ENCODE data around the gene FBXW9.
A peak's percentile ranks its signal among the peaks of the same experiment; 100 is the strongest.

FBXW9 gene

DNA sequence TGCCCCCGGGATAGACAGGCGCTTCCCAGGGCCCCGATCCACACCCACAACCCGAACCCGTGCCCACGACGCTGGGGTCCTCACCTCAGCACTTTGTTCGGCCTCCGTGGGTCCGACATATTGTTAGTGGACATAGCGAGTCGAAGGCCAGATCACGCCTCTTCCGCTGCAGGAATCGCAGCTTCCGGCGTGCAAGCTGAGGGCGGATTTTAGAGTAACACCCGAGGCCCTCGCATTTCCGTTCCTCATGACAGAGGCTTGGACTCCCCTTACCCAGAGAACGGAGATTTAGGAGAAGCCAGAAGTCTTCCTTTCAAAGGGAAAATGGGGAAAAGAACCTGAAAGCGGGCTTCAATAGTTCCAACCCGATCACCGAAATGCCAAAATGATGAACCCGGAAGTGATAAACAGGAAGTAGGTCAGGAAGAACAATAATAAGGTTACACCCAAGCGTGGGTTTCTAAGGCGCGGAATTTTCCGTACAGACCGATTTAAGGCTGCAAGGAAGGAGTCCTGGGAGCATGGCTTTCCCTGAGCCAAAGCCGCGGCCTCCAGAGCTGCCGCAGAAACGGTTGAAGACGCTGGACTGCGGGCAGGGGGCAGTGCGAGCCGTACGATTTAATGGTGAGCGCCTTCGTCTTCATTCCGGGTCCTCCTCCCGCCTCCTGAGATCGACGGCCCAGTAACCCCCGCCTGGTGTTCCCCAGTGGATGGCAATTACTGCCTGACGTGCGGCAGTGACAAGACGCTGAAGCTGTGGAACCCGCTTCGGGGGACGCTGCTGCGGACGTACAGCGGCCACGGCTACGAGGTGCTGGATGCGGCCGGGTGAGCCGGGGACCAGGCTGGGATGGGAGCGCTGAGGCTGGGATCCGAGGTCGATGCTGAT is 26.9 kb downstream of the FBXW9 start:
- Histone ChIP-seq H3K9me3 (ENCODE audit: control insufficient read depth, low read length) (no peaks in the 10 kb centered on the region), H3K36me3 (ENCODE audit: control insufficient read depth, insufficient read depth, low read length) (peaks cover 19% of the 10 kb centered on the region), H3K27me3 (replicated peaks; ENCODE audit: control insufficient read depth, insufficient read depth, low read length, poor library complexity, severe bottlenecking) (no peaks in the 10 kb centered on the region), H3K4me1 (ENCODE audit: control insufficient read depth, insufficient read depth, low read length, poor library complexity, severe bottlenecking) (peaks cover 28% of the 10 kb centered on the region), H3K27ac (ENCODE audit: insufficient read depth, low read length, poor library complexity, severe bottlenecking) (peak overlapping the region; percentile 95), H3K4me3 (ENCODE audit: insufficient read depth, low read depth, low read length, poor library complexity, severe bottlenecking) (peak overlapping the region; percentile 78)
- peak; percentile 52 to 66 (median 62) for DNase-seq

DNA sequence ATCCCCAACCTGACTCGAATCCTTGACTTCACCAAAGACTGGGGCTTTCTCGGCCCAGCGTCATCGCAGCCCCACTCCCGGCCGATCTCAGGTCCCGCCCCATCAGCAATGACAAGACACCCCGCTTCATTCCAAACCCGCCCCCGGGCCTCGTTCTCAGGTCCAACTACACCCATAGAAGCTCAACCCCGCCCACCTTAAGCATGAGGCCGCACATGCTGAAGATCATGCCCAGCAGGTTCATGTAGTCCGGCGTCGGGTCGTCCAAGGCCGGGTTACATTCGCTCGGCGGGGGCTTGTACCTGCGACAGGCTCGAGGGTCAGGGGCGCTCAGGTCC is 27.5 kb downstream of the FBXW9 start:
- Histone ChIP-seq H3K27me3 (replicated peaks; ENCODE audit: control insufficient read depth, insufficient read depth, low read length, poor library complexity, severe bottlenecking) (no peaks in the 10 kb centered on the region), H3K4me1 (ENCODE audit: control insufficient read depth, insufficient read depth, low read length, poor library complexity, severe bottlenecking) (peaks cover 32% of the 10 kb centered on the region), H3K27ac (ENCODE audit: insufficient read depth, low read length, poor library complexity, severe bottlenecking) (peak overlapping the region; percentile 95), H3K36me3 (ENCODE audit: control insufficient read depth, insufficient read depth, low read length) (peaks cover 19% of the 10 kb centered on the region), H3K9me3 (ENCODE audit: control insufficient read depth, low read length) (no peaks in the 10 kb centered on the region), H3K4me3 (ENCODE audit: insufficient read depth, low read depth, low read length, poor library complexity, severe bottlenecking) (peak overlapping the region; percentile 78)
- DNase-seq, result peak; percentile 68 to 75 (median 70)

DNA sequence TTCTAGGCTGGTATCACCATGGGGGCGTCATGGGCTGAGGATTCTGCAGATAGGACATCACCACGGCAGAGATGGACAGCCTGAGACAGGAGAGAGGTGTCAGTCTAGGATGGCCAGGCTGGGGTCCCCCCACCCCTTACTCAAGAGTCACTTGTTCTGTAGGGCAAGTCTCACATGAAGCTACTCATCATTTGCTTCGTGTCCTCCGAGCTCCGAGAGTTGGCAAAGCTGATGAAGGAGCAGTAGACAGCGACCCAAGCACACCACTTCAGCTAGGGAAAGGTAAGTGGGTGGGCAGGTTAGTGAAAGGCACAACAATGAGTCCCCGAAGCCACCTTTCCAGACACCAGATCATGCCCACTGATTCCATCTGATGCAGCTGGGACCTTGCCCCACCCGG is 28.1 kb downstream of the FBXW9 start:
- no peaks in the 10 kb centered on the region for H3K9me3 ChIP-seq (ENCODE audit: control insufficient read depth, low read length)
- H3K36me3 ChIP-seq (ENCODE audit: control insufficient read depth, insufficient read depth, low read length), result peaks cover 20% of the 10 kb centered on the region
- H3K27me3 ChIP-seq (replicated peaks; ENCODE audit: control insufficient read depth, insufficient read depth, low read length, poor library complexity, severe bottlenecking), result no peaks in the 10 kb centered on the region
- no peak for DNase-seq
- peak overlapping the region; percentile 95 for H3K27ac ChIP-seq (ENCODE audit: insufficient read depth, low read length, poor library complexity, severe bottlenecking)
- H3K4me1 ChIP-seq (ENCODE audit: control insufficient read depth, insufficient read depth, low read length, poor library complexity, severe bottlenecking), result peaks cover 32% of the 10 kb centered on the region
- H3K4me3 ChIP-seq (ENCODE audit: insufficient read depth, low read depth, low read length, poor library complexity, severe bottlenecking), result peak overlapping the region; percentile 78

GRCh38 chr19:12667731-12668302 is 28.6 kb downstream of the FBXW9 start:
- no peak for DNase-seq

DNA sequence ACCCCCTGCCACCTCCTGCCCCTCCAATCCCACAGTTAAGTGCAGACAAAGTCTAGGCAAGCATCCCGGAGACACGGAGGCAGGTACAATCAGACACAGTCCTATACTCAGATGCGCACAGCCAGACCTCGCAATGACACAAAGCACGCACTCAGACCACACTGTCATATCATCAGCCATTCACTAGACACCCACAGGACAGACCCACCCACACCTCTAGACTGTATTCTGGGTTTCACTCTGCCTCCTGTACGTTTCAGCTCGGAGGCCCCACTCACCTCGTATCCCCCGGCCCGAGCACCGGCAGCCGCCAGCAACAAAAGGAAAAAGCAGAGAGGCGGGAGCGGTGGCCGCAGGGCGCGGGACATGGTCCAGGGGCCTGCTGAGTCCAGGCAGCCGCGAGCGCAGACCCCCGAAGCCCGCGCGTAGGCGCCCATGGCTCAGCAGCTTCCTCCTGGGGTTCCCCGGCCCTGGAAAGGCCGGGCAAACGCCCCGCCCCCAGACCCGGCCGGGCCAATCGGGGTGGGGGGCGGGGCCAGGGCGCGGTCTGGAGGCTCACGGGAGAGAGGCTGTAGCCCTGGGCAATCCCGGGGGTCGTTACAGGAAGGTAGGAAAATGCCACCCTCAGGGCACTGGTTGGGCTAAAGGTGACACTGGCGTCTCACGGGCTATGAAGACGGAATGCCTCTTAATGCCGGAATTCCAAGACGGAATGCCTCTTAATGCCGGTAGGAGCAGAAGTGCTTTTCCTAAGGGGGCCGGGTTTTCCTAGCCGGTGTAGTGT is 30.0 kb downstream of the FBXW9 start, which contains the start of the genes MAN2B1 and WDR83:
TSS of gene MAN2B1 (minus strand) at position 478 of the 784 bp plus-strand sequence. CDS start at position 437, 41 bp downstream.
TSS of gene WDR83 (plus strand) at position 543 of the 784 bp plus-strand sequence. CDS start 2,984 bp downstream, outside the sequence.
- Histone ChIP-seq H3K9me3 (ENCODE audit: control insufficient read depth, low read length) (no peaks in the 10 kb centered on the region), H3K4me1 (ENCODE audit: control insufficient read depth, insufficient read depth, low read length, poor library complexity, severe bottlenecking) (peaks cover 32% of the 10 kb centered on the region), H3K27me3 (replicated peaks; ENCODE audit: control insufficient read depth, insufficient read depth, low read length, poor library complexity, severe bottlenecking) (no peaks in the 10 kb centered on the region), H3K27ac (ENCODE audit: insufficient read depth, low read length, poor library complexity, severe bottlenecking) (peak within 1 kb of the TSS; percentile 95), H3K36me3 (ENCODE audit: control insufficient read depth, insufficient read depth, low read length) (peaks cover 28% of the 10 kb centered on the region), H3K4me3 (ENCODE audit: insufficient read depth, low read depth, low read length, poor library complexity, severe bottlenecking) (peak within 1 kb of the TSS; percentile 66)
- peak; percentile 70 to 73 (median 71) for DNase-seq

More at GRCh38 chr19:12667731-12668302, 28.6 kb downstream of the FBXW9 start:
- Histone ChIP-seq H3K27me3 (replicated peaks; ENCODE audit: control insufficient read depth, insufficient read depth, low read length, poor library complexity, severe bottlenecking) (no peaks in the 10 kb centered on the region), H3K4me3 (ENCODE audit: insufficient read depth, low read depth, low read length, poor library complexity, severe bottlenecking) (no peak overlapping the region), H3K36me3 (ENCODE audit: control insufficient read depth, insufficient read depth, low read length) (peaks cover 22% of the 10 kb centered on the region), H3K4me1 (ENCODE audit: control insufficient read depth, insufficient read depth, low read length, poor library complexity, severe bottlenecking) (peaks cover 32% of the 10 kb centered on the region), H3K9me3 (ENCODE audit: control insufficient read depth, low read length) (no peaks in the 10 kb centered on the region), H3K27ac (ENCODE audit: insufficient read depth, low read length, poor library complexity, severe bottlenecking) (peak overlapping the region; percentile 95)

DNA sequence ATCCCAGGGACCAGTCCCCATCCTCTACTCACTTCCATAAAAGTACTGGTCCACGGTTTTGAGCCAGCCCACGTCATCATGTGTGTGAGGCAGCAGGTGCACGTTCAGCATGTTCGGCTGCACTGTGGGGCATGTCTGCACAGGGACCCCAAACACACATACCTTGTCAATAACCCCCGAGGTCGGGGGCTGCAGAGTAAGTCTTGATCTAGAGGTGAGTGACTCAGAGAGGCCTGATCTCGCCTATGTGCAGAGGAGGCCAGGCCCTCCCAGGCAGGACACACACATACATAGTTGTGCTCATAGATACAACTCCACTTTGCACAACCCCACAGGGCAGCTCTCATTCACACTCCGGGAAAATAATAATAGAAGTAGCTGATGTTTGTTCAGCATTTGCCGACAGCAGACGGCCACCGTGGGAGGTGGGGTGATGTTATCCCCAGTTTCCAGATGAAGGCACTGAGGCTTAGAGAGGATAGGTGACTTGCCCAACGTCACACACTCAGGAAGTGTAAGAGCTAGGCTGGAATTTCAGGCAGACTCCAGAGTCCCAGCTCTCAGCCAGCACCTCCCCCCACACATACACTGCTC is 30.7 kb downstream of the FBXW9 start:
- no peaks in the 10 kb centered on the region for H3K9me3 ChIP-seq (ENCODE audit: control insufficient read depth, low read length)

GRCh38 chr19:12665281-12665573 is 31.2 kb downstream of the FBXW9 start:
- Histone ChIP-seq H3K27ac (ENCODE audit: insufficient read depth, low read length, poor library complexity, severe bottlenecking) (peak overlapping the region; percentile 93), H3K4me1 (ENCODE audit: control insufficient read depth, insufficient read depth, low read length, poor library complexity, severe bottlenecking) (peaks cover 29% of the 10 kb centered on the region), H3K36me3 (ENCODE audit: control insufficient read depth, insufficient read depth, low read length) (peaks cover 35% of the 10 kb centered on the region), H3K9me3 (ENCODE audit: control insufficient read depth, low read length) (no peaks in the 10 kb centered on the region), H3K27me3 (replicated peaks; ENCODE audit: control insufficient read depth, insufficient read depth, low read length, poor library complexity, severe bottlenecking) (no peaks in the 10 kb centered on the region), H3K4me3 (ENCODE audit: insufficient read depth, low read depth, low read length, poor library complexity, severe bottlenecking) (peak overlapping the region; percentile 66)
- peak in 2 of 3 donors; percentile 22 to 27 for DNase-seq

More for the DNA sequence above, 30.7 kb downstream of the FBXW9 start:
- Histone ChIP-seq H3K36me3 (ENCODE audit: control insufficient read depth, insufficient read depth, low read length) (peaks cover 35% of the 10 kb centered on the region), H3K27ac (ENCODE audit: insufficient read depth, low read length, poor library complexity, severe bottlenecking) (peak overlapping the region; percentile 93), H3K4me1 (ENCODE audit: control insufficient read depth, insufficient read depth, low read length, poor library complexity, severe bottlenecking) (peaks cover 32% of the 10 kb centered on the region), H3K27me3 (replicated peaks; ENCODE audit: control insufficient read depth, insufficient read depth, low read length, poor library complexity, severe bottlenecking) (no peaks in the 10 kb centered on the region), H3K4me3 (ENCODE audit: insufficient read depth, low read depth, low read length, poor library complexity, severe bottlenecking) (peak overlapping the region; percentile 66)
- no peak for DNase-seq

DNA sequence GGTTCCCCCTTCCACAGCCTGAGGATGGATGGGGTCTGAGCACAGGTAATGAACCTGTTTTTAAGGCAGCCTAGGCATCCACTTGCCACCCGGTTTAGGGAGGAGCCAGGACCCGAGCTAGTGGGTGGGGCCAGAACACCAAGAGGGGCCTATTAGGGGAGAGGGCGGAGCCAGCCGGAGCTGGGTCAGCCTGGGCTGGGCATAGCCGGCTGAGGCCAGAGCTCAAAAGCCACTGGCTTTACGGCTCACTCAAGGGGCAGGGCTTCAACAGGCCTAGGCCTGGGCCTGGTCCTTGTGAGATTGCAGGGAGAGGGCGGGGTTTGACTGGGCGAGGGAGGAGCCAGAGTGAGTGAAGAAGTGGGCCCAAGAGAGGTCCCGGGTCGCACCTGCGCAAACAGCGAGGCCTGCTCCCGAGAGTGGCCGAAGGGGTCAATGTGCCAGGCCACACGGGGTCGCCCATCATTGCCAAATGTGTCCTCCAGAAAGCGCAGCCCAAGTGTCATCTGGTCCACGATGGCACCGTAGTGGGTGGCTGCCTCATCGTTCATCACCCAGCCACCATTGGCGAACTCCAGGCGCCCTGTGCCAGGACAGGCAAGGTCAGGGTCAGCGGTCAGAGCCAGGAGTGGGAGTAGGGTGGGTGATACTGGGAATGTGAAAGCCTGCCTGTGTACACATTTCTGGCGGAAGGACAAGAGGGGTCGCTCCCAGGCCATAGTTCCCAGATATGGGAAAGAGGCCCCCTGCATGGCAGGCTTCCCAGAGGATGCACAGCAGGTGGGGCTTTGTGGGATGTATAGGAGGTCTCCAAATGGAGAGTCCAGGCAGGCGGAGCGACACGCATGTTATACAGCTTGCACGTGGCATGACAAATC is 31.8 kb downstream of the FBXW9 start:
- Histone ChIP-seq H3K27me3 (replicated peaks; ENCODE audit: control insufficient read depth, insufficient read depth, low read length, poor library complexity, severe bottlenecking) (no peaks in the 10 kb centered on the region), H3K27ac (ENCODE audit: insufficient read depth, low read length, poor library complexity, severe bottlenecking) (peak overlapping the region; percentile 93), H3K36me3 (ENCODE audit: control insufficient read depth, insufficient read depth, low read length) (peaks cover 35% of the 10 kb centered on the region), H3K4me3 (ENCODE audit: insufficient read depth, low read depth, low read length, poor library complexity, severe bottlenecking) (peak overlapping the region; percentile 66), H3K9me3 (ENCODE audit: control insufficient read depth, low read length) (no peaks in the 10 kb centered on the region), H3K4me1 (ENCODE audit: control insufficient read depth, insufficient read depth, low read length, poor library complexity, severe bottlenecking) (peaks cover 26% of the 10 kb centered on the region)
- DNase-seq, result no peak

DNA sequence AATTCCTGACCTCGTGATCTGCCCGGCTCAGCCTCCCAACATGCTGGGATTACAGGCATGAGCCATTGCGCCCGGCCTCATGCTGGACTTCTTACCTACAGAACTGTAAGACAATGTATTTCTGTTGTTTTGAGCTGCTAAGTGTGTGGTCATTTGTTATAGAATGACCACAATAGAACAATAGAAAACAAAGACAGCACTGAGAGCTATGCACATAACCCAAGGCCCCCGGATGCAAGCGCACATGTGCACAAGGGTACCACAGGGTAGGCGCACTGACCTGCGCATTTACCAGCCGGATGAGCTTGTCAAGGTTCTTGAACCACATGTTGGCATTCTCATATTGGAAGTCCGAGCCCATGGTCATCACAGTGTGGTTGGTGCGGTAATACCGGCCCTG is 35.5 kb downstream of the FBXW9 start:
- H3K36me3 ChIP-seq (ENCODE audit: control insufficient read depth, insufficient read depth, low read length), result peaks cover 60% of the 10 kb centered on the region
- no peaks in the 10 kb centered on the region for H3K27me3 ChIP-seq (replicated peaks; ENCODE audit: control insufficient read depth, insufficient read depth, low read length, poor library complexity, severe bottlenecking)
- no peak for DNase-seq
- peaks cover 16% of the 10 kb centered on the region for H3K4me1 ChIP-seq (ENCODE audit: control insufficient read depth, insufficient read depth, low read length, poor library complexity, severe bottlenecking)
- H3K4me3 ChIP-seq (ENCODE audit: insufficient read depth, low read depth, low read length, poor library complexity, severe bottlenecking), result no peak overlapping the region
- H3K9me3 ChIP-seq (ENCODE audit: control insufficient read depth, low read length), result no peaks in the 10 kb centered on the region
- no peak overlapping the region for H3K27ac ChIP-seq (ENCODE audit: insufficient read depth, low read length, poor library complexity, severe bottlenecking)

All from effector memory CD4-positive, alpha-beta T cell (primary cell).